CD14-positive monocyte (primary cell): ENCODE data around the gene KNSTRN. TPM values are rescaled to one million over a fixed set of nuclear protein-coding genes. Genes with fewer than 3 reads are reported as not detected.

Experiments
- DNase-seq, 3 donors: peaks; one replicate each; pipeline ENCODE4 v3.0.0-alpha.2; 2011 to 2022
- H2AFZ ChIP-seq: 2 replicates; pipeline ENCODE4 v1.6.0; 2012; ENCODE audit warnings: mild to moderate bottlenecking, low read depth, low read length, inconsistent platforms; ENCODE audit not compliant: insufficient read depth, poor library complexity, severe bottlenecking
- H3K27ac ChIP-seq, 2 donors: 1 replicate in 1 of 2; 2 replicates in 1 of 2; pipeline ENCODE4 v1.5.1; 2012 to 2013; ENCODE audit warnings: low read length in 2 of 2, control low read depth in 1 of 2, inconsistent platforms in 1 of 2, low read depth in 1 of 2, mild to moderate bottlenecking in 1 of 2
- H3K27me3 ChIP-seq, 2 donors: one replicate each; pipeline versions ENCODE4 v1.6.0 to v1.6.1; 2011 to 2013; ENCODE audit warnings: low read length in 2 of 2; ENCODE audit not compliant: control insufficient read depth in 2 of 2, insufficient read depth in 2 of 2
- H3K36me3 ChIP-seq, 2 donors: replicated peaks in 1 of 2; 1 replicate in 1 of 2; 2 replicates in 1 of 2; pipeline versions ENCODE4 v1.5.1 to v1.6.1; 2012 to 2013; ENCODE audit warnings: low read length in 2 of 2, control low read depth in 1 of 2, inconsistent platforms in 1 of 2, mild to moderate bottlenecking in 1 of 2; ENCODE audit not compliant: insufficient read depth in 2 of 2, control insufficient read depth in 1 of 2
- H3K4me1 ChIP-seq, 2 donors: 1 replicate in 1 of 2; 2 replicates in 1 of 2; pipeline versions ENCODE4 v1.5.1 to v1.6.1; 2012 to 2013; ENCODE audit warnings: low read length in 2 of 2, control low read depth in 1 of 2, inconsistent platforms in 1 of 2, mild to moderate bottlenecking in 1 of 2, moderate library complexity in 1 of 2; ENCODE audit not compliant: insufficient read depth in 2 of 2, control insufficient read depth in 1 of 2
- H3K4me2 ChIP-seq: replicated peaks from 2 replicates; pipeline ENCODE3; 2012; ENCODE audit warnings: low read length, moderate library complexity, mild to moderate bottlenecking; ENCODE audit not compliant: poor library complexity, severe bottlenecking; ENCODE audit errors: extremely low read depth
- H3K4me3 ChIP-seq, 3 experiments: fragments of 200-600 bp in 1 of 3; sonication (generic) in 1 of 3; replicated peaks in 1 of 3; 1 replicate in 2 of 3; 2 replicates in 1 of 3; pipeline ENCODE4 v1.5.1; 2011 to 2013; ENCODE audit warnings: low read length in 3 of 3, mild to moderate bottlenecking in 3 of 3, control low read depth in 2 of 3, low read depth in 2 of 3, inconsistent platforms in 1 of 3, moderate library complexity in 1 of 3
- H3K79me2 ChIP-seq: 2 replicates; pipeline ENCODE4 v1.6.0; 2012; ENCODE audit warnings: mild to moderate bottlenecking, control low read depth, inconsistent platforms, low read length, moderate library complexity; ENCODE audit not compliant: insufficient read depth
- H3K9ac ChIP-seq: 2 replicates; pipeline ENCODE4 v1.6.0; 2017; ENCODE audit warnings: low read length, mild to moderate bottlenecking; ENCODE audit not compliant: insufficient read depth, poor library complexity, severe bottlenecking
- H3K9me3 ChIP-seq, 2 donors: replicated peaks in 1 of 2; 1 replicate in 1 of 2; 2 replicates in 1 of 2; pipeline versions ENCODE4 v1.5.1 to v1.6.1; 2012 to 2013; ENCODE audit warnings: low read length in 2 of 2, control low read depth in 1 of 2; ENCODE audit not compliant: control insufficient read depth in 1 of 2, insufficient read depth in 1 of 2
- H4K20me1 ChIP-seq: 2 replicates; pipeline ENCODE4 v1.6.0; 2012; ENCODE audit warnings: mild to moderate bottlenecking, low read length, control low read depth, moderate library complexity; ENCODE audit not compliant: insufficient read depth
- H3K27ac Mint-ChIP-seq, 7 donors: one replicate each; pipeline ENCODE4 v1.8.0; 2020; ENCODE audit warnings: mild to moderate bottlenecking in 7 of 7, mixed read lengths in 7 of 7, moderate library complexity in 6 of 7, inconsistent platforms in 2 of 7
- H3K27me3 Mint-ChIP-seq, 3 donors: one replicate each; pipeline ENCODE4 v1.8.0; 2021 to 2022; ENCODE audit warnings: low read depth in 3 of 3, mild to moderate bottlenecking in 3 of 3, mixed read lengths in 3 of 3, moderate library complexity in 3 of 3, inconsistent platforms in 1 of 3
- H3K36me3 Mint-ChIP-seq, 2 donors: one replicate each; pipeline ENCODE4 v1.8.0; 2020; ENCODE audit warnings: mixed read lengths in 2 of 2, inconsistent platforms in 1 of 2, mild to moderate bottlenecking in 1 of 2
- H3K4me1 Mint-ChIP-seq: one replicate; pipeline ENCODE4 v1.8.0; 2020; ENCODE audit warnings: mild to moderate bottlenecking, mixed read lengths
- H3K4me3 Mint-ChIP-seq, 2 donors: one replicate each; pipeline ENCODE4 v1.8.0; 2020; ENCODE audit warnings: mild to moderate bottlenecking in 2 of 2, mixed read lengths in 2 of 2, moderate library complexity in 1 of 2
- H3K9me3 Mint-ChIP-seq, 7 donors: one replicate each; pipeline ENCODE4 v1.8.0; 2020 to 2022; ENCODE audit warnings: mixed read lengths in 7 of 7, mild to moderate bottlenecking in 6 of 7, moderate library complexity in 6 of 7, inconsistent platforms in 2 of 7
- WGBS: methylation state at CpG from one replicate; pipeline ENCODE4 v1.1.5; 2013; ENCODE audit warnings: missing lambda C conversion rate; ENCODE audit not compliant: insufficient coverage; 5-methylcytosine and 5-hydroxymethylcytosine counted together
- intact Hi-C, 2 donors: fragments of 100-400 bp; cut with micrococcal nuclease; formaldehyde crosslinking; loops; one replicate each; pipeline versions ENCODE4 v1.15.0 to v1.15.1; 2023
- polyA plus RNA-seq, 3 donors: library from polyadenylated mRNA; depleted of rRNA in 1 of 3; unstranded in 2 of 3; stranded (reverse) in 1 of 3; fragments of 300-500 nt in 2 of 3; fragments of >200 nt in 1 of 3; fragmentation: Illumina TruSeq in 2 of 3; gene quantifications; 1 replicate in 2 of 3; 2 replicates in 1 of 3; pipeline ENCODE4 v1.2.3, GENCODE V29; 2012 to 2021
- TF ChIP-seq, protein P1 (sequence below): fragments of 200-600 bp; IDR thresholded peaks from one replicate; pipeline ENCODE4 v1.8.0; 2022; ENCODE audit warnings: antibody characterized with exemption, mild to moderate bottlenecking

Gene KNSTRN
- polyA plus RNA-seq, 3 donors, result 5.4 to 10.0 (median 7.9) TPM

DNA sequence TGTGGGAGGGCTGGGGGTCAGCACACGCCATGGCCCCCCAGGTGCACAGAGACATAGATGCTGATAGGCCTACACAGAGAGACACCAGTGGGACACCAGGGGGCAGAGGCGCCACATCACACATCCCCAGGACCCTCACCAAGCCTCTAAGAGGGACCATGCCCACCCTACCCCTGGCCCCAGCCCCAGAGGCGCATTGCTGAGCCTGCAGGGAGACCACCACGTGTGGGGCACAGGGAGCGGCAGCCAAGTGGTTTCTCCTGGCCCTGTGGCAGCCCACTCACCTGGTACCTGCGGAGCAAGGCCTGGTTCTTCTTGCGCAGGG lies 42.9 kb upstream of the KNSTRN start:
- Mint-ChIP-seq H3K36me3 (no peaks in the 10 kb centered on the region), H3K4me3 (no peak overlapping the region), H3K27ac (peak overlapping the region in 4 of 7 donors; percentile 48 to 84 (median 77)), H3K4me1 (peaks cover 69% of the 10 kb centered on the region), H3K27me3 (peaks cover 0 to 8% (median 2%) of the 10 kb centered on the region in 3 donors), H3K9me3 (peaks cover 0 to 2% (median 0%) of the 10 kb centered on the region in 7 donors)
- 92% methylated on average over 7 of the region's 7 CpGs for WGBS
- H2AFZ ChIP-seq, result no peak overlapping the region
- intact Hi-C loops, result loop anchor here (2.0 to 5.0 kb wide), 3 partner anchors 15 to 62 kb away; partner anchors contain the start of gene ANKRD63 (in 1 of the 2)
- no peak overlapping the region for H3K4me2 ChIP-seq
- H3K79me2 ChIP-seq, result no peaks in the 10 kb centered on the region
- DNase-seq, result no peak
- H3K9ac ChIP-seq, result peak overlapping the region; percentile 49
- TF ChIP-seq, protein P1, sequence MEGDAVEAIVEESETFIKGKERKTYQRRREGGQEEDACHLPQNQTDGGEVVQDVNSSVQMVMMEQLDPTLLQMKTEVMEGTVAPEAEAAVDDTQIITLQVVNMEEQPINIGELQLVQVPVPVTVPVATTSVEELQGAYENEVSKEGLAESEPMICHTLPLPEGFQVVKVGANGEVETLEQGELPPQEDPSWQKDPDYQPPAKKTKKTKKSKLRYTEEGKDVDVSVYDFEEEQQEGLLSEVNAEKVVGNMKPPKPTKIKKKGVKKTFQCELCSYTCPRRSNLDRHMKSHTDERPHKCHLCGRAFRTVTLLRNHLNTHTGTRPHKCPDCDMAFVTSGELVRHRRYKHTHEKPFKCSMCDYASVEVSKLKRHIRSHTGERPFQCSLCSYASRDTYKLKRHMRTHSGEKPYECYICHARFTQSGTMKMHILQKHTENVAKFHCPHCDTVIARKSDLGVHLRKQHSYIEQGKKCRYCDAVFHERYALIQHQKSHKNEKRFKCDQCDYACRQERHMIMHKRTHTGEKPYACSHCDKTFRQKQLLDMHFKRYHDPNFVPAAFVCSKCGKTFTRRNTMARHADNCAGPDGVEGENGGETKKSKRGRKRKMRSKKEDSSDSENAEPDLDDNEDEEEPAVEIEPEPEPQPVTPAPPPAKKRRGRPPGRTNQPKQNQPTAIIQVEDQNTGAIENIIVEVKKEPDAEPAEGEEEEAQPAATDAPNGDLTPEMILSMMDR, result no peak
- peak overlapping the region in 1 of 2 donors; percentile 64 for H3K27ac ChIP-seq
- H3K4me1 ChIP-seq, result peaks cover 76 to 89% of the 10 kb centered on the region in 2 donors
- no peak overlapping the region for H3K4me3 ChIP-seq
- no peaks in the 10 kb centered on the region for H4K20me1 ChIP-seq
- no peaks in the 10 kb centered on the region for H3K27me3 ChIP-seq
- H3K36me3 ChIP-seq, result no peaks in the 10 kb centered on the region
- no peaks in the 10 kb centered on the region for H3K9me3 ChIP-seq

DNA sequence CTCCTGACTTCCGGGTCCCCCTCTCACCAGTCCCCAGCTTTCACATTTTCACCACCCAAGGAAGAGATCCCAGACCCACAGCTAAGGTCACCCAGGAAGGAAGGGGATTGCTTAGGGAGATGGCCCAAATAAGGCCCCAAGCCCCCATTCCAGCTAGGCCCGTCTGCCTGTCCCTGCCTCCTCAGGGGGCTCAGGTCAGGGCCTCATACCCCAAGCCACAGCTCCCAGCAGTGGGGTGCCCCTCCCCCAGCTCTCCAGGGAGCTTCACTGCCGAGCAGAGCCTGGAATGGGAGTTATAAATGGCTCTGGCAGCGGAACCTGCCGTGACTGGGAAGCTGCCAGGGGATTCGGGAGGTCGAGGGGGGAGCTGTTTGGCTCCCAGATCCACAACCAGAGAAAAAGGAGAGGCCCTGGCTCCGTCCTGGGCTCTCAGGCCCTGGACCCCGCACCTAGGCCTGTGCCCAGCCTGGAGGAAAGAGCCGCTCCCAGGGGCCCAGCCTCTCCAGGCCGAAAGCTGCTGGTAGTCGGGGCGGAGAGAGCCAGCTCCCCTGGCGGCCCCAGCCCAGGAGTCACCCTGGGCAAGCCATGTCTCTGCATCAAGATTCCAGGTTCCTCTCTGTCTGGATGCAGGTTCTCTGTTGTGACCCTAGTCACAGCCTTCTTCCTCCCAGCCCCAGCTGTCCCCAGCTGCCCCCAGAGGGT lies 42.3 kb upstream of the KNSTRN start:
- Histone ChIP-seq H2AFZ (peak overlapping the region; percentile 69), H3K36me3 (no peaks in the 10 kb centered on the region), H3K9me3 (no peaks in the 10 kb centered on the region), H4K20me1 (no peaks in the 10 kb centered on the region), H3K79me2 (no peaks in the 10 kb centered on the region), H3K4me2 (peak overlapping the region; percentile 44), H3K27ac (peak overlapping the region; percentile 46 to 64), H3K4me1 (peaks cover 70 to 88% of the 10 kb centered on the region in 2 donors), H3K27me3 (no peaks in the 10 kb centered on the region), H3K9ac (peak overlapping the region; percentile 49), H3K4me3 (peak overlapping the region in 1 of 3 experiments; percentile 35)
- intact Hi-C loops, result loop anchor here in 1 of 2 donors (5.0 kb wide), 1 partner anchor 82 kb away; no protein-coding TSS in a partner anchor
- WGBS, result 89% methylated on average over 9 of the region's 14 CpGs
- Mint-ChIP-seq H3K9me3 (peaks cover 0 to 2% (median 0%) of the 10 kb centered on the region in 7 donors), H3K27ac (peak overlapping the region; percentile 80 to 91 (median 85)), H3K27me3 (peaks cover 0 to 8% (median 2%) of the 10 kb centered on the region in 3 donors), H3K36me3 (no peaks in the 10 kb centered on the region), H3K4me1 (peaks cover 65% of the 10 kb centered on the region), H3K4me3 (peak overlapping the region; percentile 57 to 63)
- TF ChIP-seq, protein P1, result no peak
- DNase-seq, result peak in 2 of 3 donors; percentile 44 to 49
